ENCODE results near the gene METTL9.
"Not testable (repeated sequence)": the region's sequence is repeated elsewhere in the genome, so short reads cannot be mapped to it uniquely, and the experiment has no call there.

DNA sequence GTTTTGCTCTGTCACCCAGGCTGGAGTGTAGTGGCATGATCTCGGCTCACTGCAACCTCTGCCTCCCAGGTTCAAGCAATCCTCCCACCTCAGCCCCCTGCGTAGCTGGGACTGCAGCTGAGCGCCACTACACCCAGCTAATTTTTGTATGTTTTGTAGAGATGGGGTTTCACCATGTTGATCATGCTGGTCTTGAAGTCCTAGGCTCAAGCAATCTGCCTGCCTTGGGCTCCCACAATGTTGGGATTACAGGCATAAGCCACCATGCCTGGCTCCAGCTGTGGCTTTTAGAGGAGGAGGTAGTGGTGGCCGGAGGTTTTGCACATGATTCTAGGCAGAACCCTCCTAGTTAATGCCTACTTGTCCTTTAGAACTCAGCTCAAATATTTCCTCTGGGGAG is 31.9 kb upstream of the METTL9 start:
- not testable (repeated sequence) for TF ChIP-seq EZH2phosphoT487 (conservative IDR thresholded peaks at IDR 0.05; ENCODE audit: low read length)
- TF ChIP-seq, protein P1, sequence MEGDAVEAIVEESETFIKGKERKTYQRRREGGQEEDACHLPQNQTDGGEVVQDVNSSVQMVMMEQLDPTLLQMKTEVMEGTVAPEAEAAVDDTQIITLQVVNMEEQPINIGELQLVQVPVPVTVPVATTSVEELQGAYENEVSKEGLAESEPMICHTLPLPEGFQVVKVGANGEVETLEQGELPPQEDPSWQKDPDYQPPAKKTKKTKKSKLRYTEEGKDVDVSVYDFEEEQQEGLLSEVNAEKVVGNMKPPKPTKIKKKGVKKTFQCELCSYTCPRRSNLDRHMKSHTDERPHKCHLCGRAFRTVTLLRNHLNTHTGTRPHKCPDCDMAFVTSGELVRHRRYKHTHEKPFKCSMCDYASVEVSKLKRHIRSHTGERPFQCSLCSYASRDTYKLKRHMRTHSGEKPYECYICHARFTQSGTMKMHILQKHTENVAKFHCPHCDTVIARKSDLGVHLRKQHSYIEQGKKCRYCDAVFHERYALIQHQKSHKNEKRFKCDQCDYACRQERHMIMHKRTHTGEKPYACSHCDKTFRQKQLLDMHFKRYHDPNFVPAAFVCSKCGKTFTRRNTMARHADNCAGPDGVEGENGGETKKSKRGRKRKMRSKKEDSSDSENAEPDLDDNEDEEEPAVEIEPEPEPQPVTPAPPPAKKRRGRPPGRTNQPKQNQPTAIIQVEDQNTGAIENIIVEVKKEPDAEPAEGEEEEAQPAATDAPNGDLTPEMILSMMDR (IDR thresholded peaks at IDR 0.05; ENCODE audit: insufficient read depth, low read length, poor library complexity, severe bottlenecking): not testable (repeated sequence)
